ENCODE measurements around the gene RGS7. TPM values are rescaled to one million over a fixed set of nuclear protein-coding genes. Genes with fewer than 3 reads are reported as not detected.

Gene RGS7
- total and polyA plus RNA-seq, 2 donors from 2014 or later: 3.6 TPM; not detected in 1

- Histone ChIP-seq H3K9ac (ENCODE audit: low read length in 3 of 3) (no peak overlapping the region), H3K27ac (ENCODE audit: low read depth in 2 of 2, low read length in 2 of 2) (no peak overlapping the region), H3K4me1 (ENCODE audit: control insufficient read depth in 2 of 3, insufficient read depth in 2 of 3, low read depth in 1 of 3, low read length in 3 of 3) (no peaks in the 10 kb centered on the region), H3K27me3 (ENCODE audit: control insufficient read depth, insufficient read depth, low read length) (no peaks in the 10 kb centered on the region), H3K9me3 (ENCODE audit: control insufficient read depth in 2 of 3, insufficient read depth in 1 of 3, low read length in 3 of 3) (no peaks in the 10 kb centered on the region), H3K4me3 (ENCODE audit: low read length in 3 of 3) (no peak overlapping the region), H3K36me3 (ENCODE audit: control insufficient read depth in 2 of 3, insufficient read depth in 3 of 3, low read length in 3 of 3) (no peaks in the 10 kb centered on the region)
- intact Hi-C loops (cut with DNase I): no loop called here
- TF ChIP-seq CTCF (IDR thresholded peaks at IDR 0.05; ENCODE audit: borderline replicate concordance, extremely low read depth, insufficient read depth): no peak
- no peak for DNase-seq
- FAIRE-seq: no peak
Observed at GRCh38 chr1:240776237-240776636, 580.8 kb downstream of the RGS7 start.

GRCh38 chr1:240772131-240772530, 584.9 kb downstream of the RGS7 start:
- no peaks in the 10 kb centered on the region for H3K9me3 ChIP-seq (ENCODE audit: control insufficient read depth in 2 of 3, insufficient read depth in 1 of 3, low read length in 3 of 3)
- no peak for TF ChIP-seq CTCF (IDR thresholded peaks at IDR 0.05; ENCODE audit: borderline replicate concordance, extremely low read depth, insufficient read depth)
- FAIRE-seq (no peak), DNase-seq (no peak)
- H3K36me3 ChIP-seq (ENCODE audit: control insufficient read depth in 2 of 3, insufficient read depth in 3 of 3, low read length in 3 of 3): no peaks in the 10 kb centered on the region
- H3K27ac ChIP-seq (ENCODE audit: low read depth in 2 of 2, low read length in 2 of 2): no peak overlapping the region
- no peaks in the 10 kb centered on the region for H3K4me1 ChIP-seq (ENCODE audit: control insufficient read depth in 2 of 3, insufficient read depth in 2 of 3, low read depth in 1 of 3, low read length in 3 of 3)
- no peak overlapping the region for H3K9ac ChIP-seq (ENCODE audit: low read length in 3 of 3)
- intact Hi-C loops (cut with DNase I): no loop called here
- H3K27me3 ChIP-seq (ENCODE audit: control insufficient read depth, insufficient read depth, low read length): no peaks in the 10 kb centered on the region
- H3K4me3 ChIP-seq (ENCODE audit: low read length in 3 of 3): no peak overlapping the region

GRCh38 chr1:240771450-240771849, 585.6 kb downstream of the RGS7 start:
- no peaks in the 10 kb centered on the region for H3K36me3 ChIP-seq (ENCODE audit: control insufficient read depth in 2 of 3, insufficient read depth in 3 of 3, low read length in 3 of 3)
- intact Hi-C loops (cut with DNase I): no loop called here
- no peak for FAIRE-seq

More at GRCh38 chr1:240771450-240771849, 585.6 kb downstream of the RGS7 start:
- no peak for TF ChIP-seq CTCF (IDR thresholded peaks at IDR 0.05; ENCODE audit: borderline replicate concordance, extremely low read depth, insufficient read depth)
- Histone ChIP-seq H3K4me3 (ENCODE audit: low read length in 3 of 3) (no peak overlapping the region), H3K27me3 (ENCODE audit: control insufficient read depth, insufficient read depth, low read length) (no peaks in the 10 kb centered on the region), H3K9me3 (ENCODE audit: control insufficient read depth in 2 of 3, insufficient read depth in 1 of 3, low read length in 3 of 3) (no peaks in the 10 kb centered on the region), H3K27ac (ENCODE audit: low read depth in 2 of 2, low read length in 2 of 2) (no peak overlapping the region), H3K4me1 (ENCODE audit: control insufficient read depth in 2 of 3, insufficient read depth in 2 of 3, low read depth in 1 of 3, low read length in 3 of 3) (no peaks in the 10 kb centered on the region), H3K9ac (ENCODE audit: low read length in 3 of 3) (no peak overlapping the region)
- DNase-seq: no peak
